Activated naive CD8-positive, alpha-beta T cell treated with anti-CD3 and anti-CD28 coated beads, Interleukin-2, amount 50 U/mL, for 24 hours (primary cell): ENCODE results near the gene SPOCK1.

Experiments
- ATAC-seq: fragments of 150-1000 bp; cut with Tn5 transposase; one replicate; pipeline ENCODE4 v1.10.0; 2021
- DNase-seq: peaks from one replicate; pipeline ENCODE4 v3.0.0; 2021
- H3K27ac Mint-ChIP-seq: one replicate; pipeline ENCODE4 v1.8.0; 2021; ENCODE audit warnings: mild to moderate bottlenecking, mixed read lengths
- H3K27me3 Mint-ChIP-seq: one replicate; pipeline ENCODE4 v1.8.0; 2021; ENCODE audit warnings: mixed read lengths
- H3K36me3 Mint-ChIP-seq: one replicate; pipeline ENCODE4 v1.8.0; 2021; ENCODE audit warnings: low read depth, mixed read lengths
- H3K4me1 Mint-ChIP-seq: one replicate; pipeline ENCODE4 v1.8.0; 2021; ENCODE audit warnings: mixed read lengths
- H3K4me3 Mint-ChIP-seq: one replicate; pipeline ENCODE4 v1.8.0; 2021; ENCODE audit warnings: mild to moderate bottlenecking, moderate library complexity, mixed read lengths
- H3K9me3 Mint-ChIP-seq: one replicate; pipeline ENCODE4 v1.8.0; 2021; ENCODE audit warnings: mixed read lengths

SPOCK1 gene

DNA sequence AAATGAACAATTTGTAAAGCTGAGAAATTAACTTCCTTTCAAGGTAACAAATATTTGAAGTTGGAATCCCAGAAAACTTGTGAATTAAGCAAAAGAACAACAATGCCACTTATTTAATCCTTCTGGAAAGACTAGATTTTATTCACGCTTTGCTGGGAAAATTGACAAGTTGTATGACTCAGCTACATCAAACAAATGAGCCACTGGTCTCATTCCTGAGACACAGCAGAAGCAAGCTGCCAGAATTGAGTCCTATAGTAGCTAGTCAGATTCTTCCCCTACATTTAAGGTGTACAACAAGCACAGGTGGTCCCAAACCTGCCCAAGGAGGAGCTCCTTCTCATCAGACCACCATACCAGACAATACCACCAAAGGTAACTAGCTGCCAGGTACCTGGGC is 280.7 kb downstream of the SPOCK1 start:
- no peaks in the 10 kb centered on the region for H3K9me3 Mint-ChIP-seq
- H3K4me3 Mint-ChIP-seq: no peak overlapping the region

DNA sequence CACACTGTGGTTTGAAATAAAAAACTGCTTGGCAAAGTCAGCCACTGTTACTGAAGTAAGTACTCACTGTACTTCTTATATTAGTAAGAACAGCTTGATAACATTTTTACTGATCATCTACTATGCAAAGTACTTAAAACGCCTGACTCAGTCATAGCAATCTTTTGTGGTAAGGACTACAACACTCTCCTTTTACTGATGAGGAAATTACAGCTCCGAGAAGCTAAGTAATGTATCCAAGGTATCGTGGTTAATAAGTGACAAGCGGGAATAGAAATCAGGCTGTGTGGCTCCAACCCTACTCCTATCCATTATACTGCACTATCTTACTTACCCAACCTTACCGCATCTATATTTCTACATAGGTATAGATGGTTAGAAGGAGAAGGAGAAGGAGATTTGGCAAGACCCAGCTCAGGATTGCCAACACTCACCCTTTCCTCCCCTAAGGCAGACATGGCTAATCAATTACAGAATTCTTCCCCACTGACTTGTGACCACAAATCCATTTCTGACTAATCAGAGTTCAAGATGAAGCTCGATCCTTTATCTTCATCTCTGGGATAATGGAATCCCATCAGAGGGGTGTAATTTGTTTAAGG is 281.4 kb downstream of the SPOCK1 start:
- no peak for ATAC-seq
- Mint-ChIP-seq H3K4me3 (no peak overlapping the region), H3K27me3 (peaks cover 10% of the 10 kb centered on the region), H3K4me1 (no peaks in the 10 kb centered on the region), H3K36me3 (no peaks in the 10 kb centered on the region), H3K27ac (no peak overlapping the region), H3K9me3 (no peaks in the 10 kb centered on the region)
- DNase-seq: no peak

More for the DNA sequence above, 280.7 kb downstream of the SPOCK1 start:
- ATAC-seq (no peak), DNase-seq (no peak)
- H3K27ac Mint-ChIP-seq: no peak overlapping the region
- H3K27me3 Mint-ChIP-seq: peaks cover 10% of the 10 kb centered on the region
- H3K4me1 Mint-ChIP-seq: no peaks in the 10 kb centered on the region
- H3K36me3 Mint-ChIP-seq: no peaks in the 10 kb centered on the region

DNA sequence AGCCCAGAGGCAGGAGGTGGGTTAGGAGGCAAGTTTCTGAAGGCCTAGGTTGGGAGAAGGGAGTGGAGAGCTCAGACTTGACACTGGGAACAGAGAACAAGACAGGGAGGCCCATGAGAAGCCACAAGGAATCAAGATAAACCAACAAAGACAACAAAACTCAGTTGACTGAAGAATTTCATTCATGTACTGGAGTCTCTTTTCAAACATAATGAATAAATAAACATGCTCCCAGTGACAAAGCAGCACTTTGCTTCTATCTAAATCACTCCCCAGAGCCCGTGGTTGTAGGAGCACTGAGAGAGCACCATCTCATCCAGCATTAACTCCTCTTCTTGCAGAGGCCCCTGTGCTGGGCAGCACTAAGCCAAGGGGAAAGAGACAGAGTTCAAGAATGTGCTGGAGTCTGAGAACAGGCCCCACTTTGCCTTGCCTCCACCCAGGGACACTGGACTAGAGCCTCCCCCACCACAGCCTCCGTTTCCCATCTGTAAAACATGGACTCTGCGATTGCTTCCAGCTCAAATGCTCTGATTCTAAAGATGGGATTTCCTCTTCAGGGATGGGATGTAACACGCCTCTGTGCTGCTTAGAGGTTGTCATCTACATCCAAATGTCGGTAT is 282.0 kb downstream of the SPOCK1 start:
- DNase-seq: no peak
- no peak for ATAC-seq

DNA sequence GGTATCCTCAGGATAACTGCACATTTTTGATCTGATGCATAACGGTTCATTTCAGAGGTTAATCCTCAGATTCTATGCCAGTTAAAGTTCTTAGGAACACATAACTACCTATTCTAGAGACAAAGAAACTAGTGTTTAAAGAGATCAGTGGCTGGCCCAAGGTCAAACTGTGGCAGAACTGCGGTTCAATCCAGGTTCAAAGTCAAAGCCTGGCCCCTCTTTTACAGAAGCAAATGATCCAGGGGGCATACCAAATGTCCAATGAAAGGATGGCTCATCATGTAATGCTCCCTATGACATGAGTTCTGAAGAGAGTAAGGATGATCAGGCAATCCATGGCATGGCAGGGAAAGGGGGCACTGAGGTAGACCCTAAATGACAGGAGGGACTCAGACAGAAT is 283.3 kb downstream of the SPOCK1 start:
- peaks cover 7% of the 10 kb centered on the region for H3K27me3 Mint-ChIP-seq
- DNase-seq (no peak), ATAC-seq (no peak)
- no peaks in the 10 kb centered on the region for H3K9me3 Mint-ChIP-seq
- H3K27ac Mint-ChIP-seq: no peak overlapping the region
- no peak overlapping the region for H3K4me3 Mint-ChIP-seq
- H3K36me3 Mint-ChIP-seq: no peaks in the 10 kb centered on the region
- H3K4me1 Mint-ChIP-seq: no peaks in the 10 kb centered on the region

More for the DNA sequence above, 282.0 kb downstream of the SPOCK1 start:
- H3K4me1 Mint-ChIP-seq: no peaks in the 10 kb centered on the region
- H3K9me3 Mint-ChIP-seq: no peaks in the 10 kb centered on the region
- H3K27ac Mint-ChIP-seq: no peak overlapping the region
- H3K36me3 Mint-ChIP-seq: no peaks in the 10 kb centered on the region
- peaks cover 10% of the 10 kb centered on the region for H3K27me3 Mint-ChIP-seq
- no peak overlapping the region for H3K4me3 Mint-ChIP-seq

DNA sequence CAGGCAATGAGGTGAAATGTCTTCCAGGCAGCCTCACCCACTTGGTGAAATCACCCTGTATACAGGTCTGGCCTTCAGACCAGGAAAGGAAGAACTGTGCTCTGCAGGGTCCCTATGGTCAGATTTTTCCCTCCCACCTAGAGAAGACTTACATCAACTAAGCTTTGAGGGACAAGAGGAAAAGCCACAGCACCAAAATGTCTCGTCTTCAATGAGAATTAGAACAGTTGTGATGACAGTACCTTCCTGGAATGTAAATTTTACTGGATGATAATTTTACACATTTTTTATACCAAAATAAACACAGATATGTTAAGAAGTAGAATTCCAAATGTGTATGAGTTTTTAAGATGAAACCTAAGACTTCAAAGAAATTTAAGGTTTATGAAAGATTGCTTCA is 283.9 kb downstream of the SPOCK1 start:
- no peaks in the 10 kb centered on the region for H3K9me3 Mint-ChIP-seq
- DNase-seq (no peak), ATAC-seq (no peak)
- peaks cover 2% of the 10 kb centered on the region for H3K27me3 Mint-ChIP-seq
- no peaks in the 10 kb centered on the region for H3K4me1 Mint-ChIP-seq
- H3K4me3 Mint-ChIP-seq: no peak overlapping the region
- H3K27ac Mint-ChIP-seq: no peak overlapping the region
- no peaks in the 10 kb centered on the region for H3K36me3 Mint-ChIP-seq

DNA sequence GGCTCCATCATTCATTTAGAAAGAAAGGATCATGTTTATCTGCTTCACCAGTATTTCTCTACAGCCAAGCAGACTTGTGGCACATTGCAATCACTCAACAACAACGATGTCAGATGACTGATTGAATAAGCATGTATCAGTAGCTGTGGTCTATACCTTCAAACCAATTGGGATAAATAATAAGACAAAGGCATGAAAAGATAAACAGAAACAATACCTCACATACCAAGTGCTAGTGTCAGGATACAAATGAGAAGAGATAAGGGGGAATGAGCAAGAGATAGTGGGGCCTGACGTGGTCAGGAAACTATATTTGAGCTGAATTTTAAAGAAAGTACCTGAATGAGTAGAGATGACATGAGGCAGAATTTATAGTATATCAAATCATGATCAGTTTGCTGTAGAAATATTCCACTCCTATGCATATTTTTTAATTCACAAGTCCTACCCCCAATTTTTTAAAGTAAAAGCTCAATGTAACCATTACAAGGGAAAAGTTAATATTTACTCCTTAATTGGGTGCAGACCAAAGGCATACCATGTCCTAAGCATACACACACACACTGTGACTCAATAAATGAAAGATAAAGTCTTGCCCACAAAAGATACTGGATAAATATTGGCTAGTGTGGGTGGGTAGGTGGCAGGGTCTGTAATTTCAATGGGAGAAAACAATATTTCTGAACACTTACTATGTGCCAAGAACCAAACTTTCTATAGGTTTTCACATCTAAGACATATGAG is 284.5 kb downstream of the SPOCK1 start:
- Mint-ChIP-seq H3K27ac (no peak overlapping the region), H3K4me1 (no peaks in the 10 kb centered on the region), H3K27me3 (no peaks in the 10 kb centered on the region), H3K4me3 (no peak overlapping the region), H3K9me3 (no peaks in the 10 kb centered on the region), H3K36me3 (no peaks in the 10 kb centered on the region)
- ATAC-seq: no peak
- no peak for DNase-seq

DNA sequence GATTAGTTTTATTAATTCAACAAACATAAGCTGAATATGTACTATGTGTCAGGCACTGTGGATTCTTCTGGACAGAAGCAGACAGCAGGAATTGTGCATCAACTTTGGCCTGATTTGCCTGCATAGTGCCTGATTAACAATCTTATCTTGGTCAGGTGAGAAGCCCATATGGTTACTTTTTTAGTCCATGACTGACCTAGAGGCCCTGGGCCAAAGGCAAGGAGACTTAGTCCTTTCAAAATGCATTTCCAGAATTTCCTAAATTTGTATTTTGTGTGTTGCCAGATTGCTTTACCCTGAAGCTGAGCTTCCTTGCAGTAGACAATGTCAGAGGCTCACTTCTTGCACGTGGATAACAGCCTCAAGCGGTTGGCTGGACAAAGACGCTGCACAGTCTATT is 286.7 kb downstream of the SPOCK1 start:
- no peak for ATAC-seq
- Mint-ChIP-seq H3K27ac (no peak overlapping the region), H3K27me3 (peaks cover 2% of the 10 kb centered on the region), H3K4me3 (no peak overlapping the region), H3K9me3 (no peaks in the 10 kb centered on the region), H3K36me3 (no peaks in the 10 kb centered on the region), H3K4me1 (no peaks in the 10 kb centered on the region)
- no peak for DNase-seq

DNA sequence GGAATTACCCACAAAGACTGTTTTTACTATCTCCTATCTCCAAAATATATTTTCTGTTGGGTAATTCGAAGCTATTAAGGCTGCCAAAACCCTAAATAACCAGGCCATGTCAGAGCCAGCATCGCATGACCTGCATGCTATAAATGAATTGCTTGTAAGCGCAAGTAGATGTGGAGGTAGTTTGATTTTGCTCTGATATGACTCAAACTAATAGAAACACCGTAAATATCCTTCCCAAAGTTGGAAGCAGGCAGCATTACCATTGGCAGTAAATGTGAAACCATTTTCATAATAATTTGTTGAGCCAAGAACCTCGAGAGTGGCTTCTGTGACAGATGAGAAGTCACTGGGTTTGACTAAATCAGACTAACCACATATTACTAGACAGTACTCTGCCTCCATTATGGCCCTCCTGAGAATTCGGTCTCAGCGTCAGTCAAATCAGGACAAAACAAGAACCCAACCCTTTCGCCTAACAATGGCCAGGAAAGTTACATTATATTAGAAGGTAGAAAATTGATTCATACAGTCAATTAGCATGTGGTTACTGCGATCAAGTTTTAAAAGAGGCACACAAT is 289.8 kb downstream of the SPOCK1 start:
- DNase-seq: no peak
- no peaks in the 10 kb centered on the region for H3K4me1 Mint-ChIP-seq
- H3K9me3 Mint-ChIP-seq: no peaks in the 10 kb centered on the region
- H3K27ac Mint-ChIP-seq: no peak overlapping the region
- no peaks in the 10 kb centered on the region for H3K36me3 Mint-ChIP-seq
- H3K27me3 Mint-ChIP-seq: peaks cover 5% of the 10 kb centered on the region
- H3K4me3 Mint-ChIP-seq: no peak overlapping the region
- ATAC-seq: no peak

DNA sequence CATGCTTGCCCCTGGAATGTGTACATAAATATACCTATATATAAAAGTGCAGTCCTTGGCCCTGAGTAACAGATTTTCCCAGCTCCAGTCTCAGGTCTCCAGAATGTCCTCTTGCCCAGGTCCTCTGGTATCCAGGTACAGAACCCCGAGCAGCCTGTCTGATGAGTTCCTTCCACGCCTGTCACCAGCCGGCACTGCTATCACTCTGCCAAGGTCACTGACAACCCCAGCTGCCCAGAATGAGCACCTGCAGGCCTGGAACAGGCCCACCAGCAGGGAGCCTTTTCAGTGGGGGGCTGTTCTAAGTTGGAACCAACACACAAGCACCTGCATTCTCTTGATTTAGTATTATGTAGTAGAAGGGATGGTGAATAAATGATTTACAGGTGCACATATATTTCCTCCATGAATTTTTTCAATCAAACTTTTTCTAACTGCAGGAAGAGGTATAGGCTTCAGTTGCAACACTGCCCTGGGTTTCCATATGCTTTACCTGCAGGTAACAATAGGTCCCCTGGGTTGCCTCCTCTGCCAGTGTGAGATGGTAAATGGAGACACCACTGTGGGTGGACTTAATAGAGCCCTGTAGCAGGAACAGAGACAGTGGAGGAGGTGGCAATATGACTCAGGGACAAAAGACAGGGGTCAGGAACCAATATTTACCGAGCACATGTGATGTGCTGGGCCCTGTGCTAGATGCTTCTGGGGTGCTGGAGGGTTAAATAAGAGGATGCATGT is 291.9 kb downstream of the SPOCK1 start:
- no peaks in the 10 kb centered on the region for H3K9me3 Mint-ChIP-seq
- H3K36me3 Mint-ChIP-seq: no peaks in the 10 kb centered on the region
- H3K27me3 Mint-ChIP-seq: peaks cover 5% of the 10 kb centered on the region
- DNase-seq: no peak
- no peak for ATAC-seq
- no peak overlapping the region for H3K27ac Mint-ChIP-seq
- no peak overlapping the region for H3K4me3 Mint-ChIP-seq
- H3K4me1 Mint-ChIP-seq: no peaks in the 10 kb centered on the region

DNA sequence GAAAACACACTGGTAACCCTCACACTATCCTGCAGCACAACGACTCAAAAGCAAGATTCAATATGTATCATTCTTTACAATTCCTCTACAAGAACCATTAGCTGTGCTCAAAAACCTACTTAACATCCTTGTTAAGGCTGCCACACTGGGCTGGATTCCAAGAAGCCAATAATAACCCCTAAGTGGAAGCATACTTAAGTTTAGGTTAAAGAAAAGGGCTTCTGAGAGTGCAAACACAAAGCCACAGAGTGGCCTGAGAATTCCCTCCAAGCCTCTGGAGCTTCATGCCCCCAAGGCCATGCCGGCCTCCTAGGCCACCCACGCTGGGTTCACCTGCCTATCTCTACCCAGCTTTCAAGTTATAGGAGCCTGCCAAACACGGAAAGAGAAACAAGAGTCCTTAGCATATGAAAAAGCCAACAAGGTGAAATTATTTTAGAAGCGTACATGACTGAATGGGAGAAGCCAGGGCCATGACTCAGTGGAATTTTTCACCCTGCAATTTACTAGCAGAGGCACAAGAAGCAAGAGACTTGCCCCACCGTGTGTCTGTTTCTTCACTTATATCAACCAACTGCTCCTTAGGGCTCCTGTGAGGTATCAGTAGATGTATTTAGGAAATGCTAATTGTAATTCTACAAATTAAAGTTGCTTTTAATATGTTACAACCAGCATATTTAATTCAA is 293.0 kb downstream of the SPOCK1 start:
- Mint-ChIP-seq H3K9me3 (no peaks in the 10 kb centered on the region), H3K36me3 (no peaks in the 10 kb centered on the region), H3K4me1 (no peaks in the 10 kb centered on the region), H3K27ac (no peak overlapping the region), H3K4me3 (no peak overlapping the region), H3K27me3 (peaks cover 5% of the 10 kb centered on the region)
- DNase-seq: no peak
- ATAC-seq: no peak

DNA sequence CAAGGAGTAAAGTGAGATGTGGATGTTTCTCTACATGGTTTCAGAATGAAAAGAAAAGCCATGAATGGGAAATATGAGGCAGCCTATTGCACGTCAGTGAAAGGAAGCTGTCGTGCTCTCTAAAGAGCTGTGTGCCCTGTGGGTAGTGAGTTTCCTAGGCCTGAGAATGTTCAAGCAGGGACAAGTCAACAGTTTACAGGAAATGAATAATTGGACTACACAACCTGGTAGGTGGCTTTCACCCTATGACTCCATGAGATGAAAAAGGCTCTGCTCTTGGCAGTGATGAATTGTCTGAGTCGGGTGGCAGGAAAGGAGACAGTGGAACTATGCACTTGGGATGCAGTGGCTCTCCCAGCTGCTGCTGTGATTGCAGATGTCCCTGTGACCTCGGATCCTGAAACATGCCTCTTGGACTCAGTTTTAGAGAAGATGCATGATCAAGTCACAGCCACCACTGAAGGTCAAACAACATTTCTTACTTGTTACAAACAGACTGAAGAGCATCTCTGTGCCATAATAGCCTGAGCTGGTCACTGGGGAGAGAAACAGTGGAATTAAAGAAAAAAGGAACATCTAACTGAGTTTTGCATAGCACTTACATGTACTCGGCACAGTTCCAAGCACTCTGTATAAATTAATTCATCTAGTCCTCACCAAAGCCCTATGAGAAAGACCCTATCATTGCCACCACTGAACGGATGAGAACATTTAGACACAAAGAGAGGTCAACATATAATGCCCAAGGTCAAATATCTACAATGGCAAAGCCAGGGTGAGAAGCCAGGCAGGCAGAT is 293.7 kb downstream of the SPOCK1 start:
- no peak for DNase-seq
- H3K27me3 Mint-ChIP-seq: peaks cover 8% of the 10 kb centered on the region
- H3K4me1 Mint-ChIP-seq: no peaks in the 10 kb centered on the region
- no peak overlapping the region for H3K27ac Mint-ChIP-seq
- no peak overlapping the region for H3K4me3 Mint-ChIP-seq
- no peaks in the 10 kb centered on the region for H3K36me3 Mint-ChIP-seq
- H3K9me3 Mint-ChIP-seq: no peaks in the 10 kb centered on the region
- no peak for ATAC-seq

DNA sequence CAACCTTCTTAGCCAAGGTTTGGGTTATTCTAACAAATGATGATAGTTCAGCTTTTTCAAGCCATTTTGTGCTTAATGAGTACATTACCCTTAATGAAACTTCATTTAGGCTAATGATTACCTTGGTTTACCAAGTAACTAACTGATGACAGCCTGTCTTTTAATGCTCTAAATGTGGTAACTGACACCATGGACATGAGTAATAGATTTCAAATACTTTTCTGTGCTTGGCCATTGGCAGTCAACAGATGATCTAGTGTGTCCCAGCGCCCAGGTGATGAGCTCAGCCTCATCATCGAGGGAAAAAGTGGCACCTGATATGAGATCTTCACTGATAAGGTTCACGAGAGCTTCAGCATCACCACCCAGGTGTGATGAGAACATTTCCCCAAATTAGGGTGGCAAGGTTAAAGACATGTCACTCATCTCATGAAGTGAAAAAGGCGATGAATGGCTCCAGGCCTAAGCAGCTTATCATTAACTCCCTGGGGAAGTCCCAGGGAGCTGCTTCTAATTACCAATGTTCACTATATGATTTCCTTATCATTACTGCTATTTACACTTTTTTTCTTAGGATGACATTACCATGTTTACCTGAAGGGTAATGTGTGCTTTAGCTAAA is 296.0 kb downstream of the SPOCK1 start:
- Mint-ChIP-seq H3K27me3 (peaks cover 8% of the 10 kb centered on the region), H3K36me3 (no peaks in the 10 kb centered on the region), H3K4me1 (no peaks in the 10 kb centered on the region), H3K27ac (no peak overlapping the region), H3K9me3 (no peaks in the 10 kb centered on the region), H3K4me3 (no peak overlapping the region)
- ATAC-seq (no peak), DNase-seq (no peak)

DNA sequence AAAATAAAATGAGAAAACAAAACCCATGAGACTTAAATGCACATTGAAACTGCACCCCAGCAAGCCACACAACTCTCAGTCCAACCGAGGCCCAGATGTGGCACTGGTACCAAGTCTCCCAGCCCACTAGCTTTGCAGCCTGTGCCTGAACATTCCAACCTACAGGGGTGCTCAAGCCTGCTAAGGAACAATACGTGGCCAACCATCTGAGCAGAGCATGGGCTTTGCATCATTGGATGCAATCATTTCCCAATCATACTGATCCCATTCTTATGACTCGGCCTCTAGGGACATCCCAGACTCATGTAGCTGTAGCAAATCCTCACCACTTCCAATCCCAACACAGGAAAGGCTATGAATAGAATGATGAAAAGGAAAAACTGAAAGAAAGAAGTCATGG is 297.2 kb downstream of the SPOCK1 start:
- Mint-ChIP-seq H3K4me1 (no peaks in the 10 kb centered on the region), H3K4me3 (no peak overlapping the region), H3K9me3 (no peaks in the 10 kb centered on the region), H3K36me3 (no peaks in the 10 kb centered on the region), H3K27me3 (peaks cover 5% of the 10 kb centered on the region), H3K27ac (no peak overlapping the region)
- no peak for DNase-seq
- ATAC-seq: no peak
